ENCODE data around the gene SLC15A3.

SLC15A3 gene

DNA sequence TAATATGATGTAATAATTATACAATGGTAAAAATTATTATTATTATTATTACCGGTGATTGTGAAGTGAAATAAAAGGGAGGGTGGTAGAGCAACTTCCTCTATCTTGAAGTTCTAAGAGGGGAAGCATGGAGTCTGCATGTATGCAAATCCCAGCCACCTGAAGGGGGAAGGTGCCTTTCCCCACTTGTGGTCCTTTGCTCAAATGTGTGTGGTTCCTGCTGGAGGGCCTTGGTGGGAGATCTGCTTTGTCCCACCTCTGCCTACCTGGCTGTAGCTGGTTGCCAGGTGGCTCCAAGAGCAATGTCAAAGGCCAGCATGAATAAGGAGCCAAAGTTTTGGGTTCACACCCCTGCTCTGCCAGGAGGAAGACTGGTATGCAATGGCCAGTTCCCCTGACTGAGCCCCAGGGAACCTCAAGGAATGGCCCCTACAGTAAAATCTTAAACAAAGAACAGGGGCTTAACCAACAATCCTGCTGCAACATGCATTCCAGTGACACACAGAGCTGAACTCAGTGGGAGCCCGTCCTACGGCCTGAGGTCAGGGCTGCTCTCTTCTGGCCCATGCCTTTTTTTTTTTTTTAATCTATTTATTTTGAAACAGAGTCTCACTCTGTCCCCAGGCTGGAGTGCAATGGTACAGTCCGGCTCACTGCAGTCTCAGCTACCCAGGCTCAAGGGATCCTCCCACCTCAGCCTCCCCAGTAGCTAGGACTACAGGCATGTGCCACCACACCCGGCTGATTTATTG, 19.2 kb downstream of the SLC15A3 start:
- no peak for DNase-seq (ENCODE audit: low read depth)
- H3K4me3 ChIP-seq (ENCODE audit: low read depth, low read length), result no peak overlapping the region
- TF ChIP-seq, protein P1, sequence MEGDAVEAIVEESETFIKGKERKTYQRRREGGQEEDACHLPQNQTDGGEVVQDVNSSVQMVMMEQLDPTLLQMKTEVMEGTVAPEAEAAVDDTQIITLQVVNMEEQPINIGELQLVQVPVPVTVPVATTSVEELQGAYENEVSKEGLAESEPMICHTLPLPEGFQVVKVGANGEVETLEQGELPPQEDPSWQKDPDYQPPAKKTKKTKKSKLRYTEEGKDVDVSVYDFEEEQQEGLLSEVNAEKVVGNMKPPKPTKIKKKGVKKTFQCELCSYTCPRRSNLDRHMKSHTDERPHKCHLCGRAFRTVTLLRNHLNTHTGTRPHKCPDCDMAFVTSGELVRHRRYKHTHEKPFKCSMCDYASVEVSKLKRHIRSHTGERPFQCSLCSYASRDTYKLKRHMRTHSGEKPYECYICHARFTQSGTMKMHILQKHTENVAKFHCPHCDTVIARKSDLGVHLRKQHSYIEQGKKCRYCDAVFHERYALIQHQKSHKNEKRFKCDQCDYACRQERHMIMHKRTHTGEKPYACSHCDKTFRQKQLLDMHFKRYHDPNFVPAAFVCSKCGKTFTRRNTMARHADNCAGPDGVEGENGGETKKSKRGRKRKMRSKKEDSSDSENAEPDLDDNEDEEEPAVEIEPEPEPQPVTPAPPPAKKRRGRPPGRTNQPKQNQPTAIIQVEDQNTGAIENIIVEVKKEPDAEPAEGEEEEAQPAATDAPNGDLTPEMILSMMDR (IDR thresholded peaks at IDR 0.05; ENCODE audit: low read depth, low read length, missing control alignments), result no peak

DNA sequence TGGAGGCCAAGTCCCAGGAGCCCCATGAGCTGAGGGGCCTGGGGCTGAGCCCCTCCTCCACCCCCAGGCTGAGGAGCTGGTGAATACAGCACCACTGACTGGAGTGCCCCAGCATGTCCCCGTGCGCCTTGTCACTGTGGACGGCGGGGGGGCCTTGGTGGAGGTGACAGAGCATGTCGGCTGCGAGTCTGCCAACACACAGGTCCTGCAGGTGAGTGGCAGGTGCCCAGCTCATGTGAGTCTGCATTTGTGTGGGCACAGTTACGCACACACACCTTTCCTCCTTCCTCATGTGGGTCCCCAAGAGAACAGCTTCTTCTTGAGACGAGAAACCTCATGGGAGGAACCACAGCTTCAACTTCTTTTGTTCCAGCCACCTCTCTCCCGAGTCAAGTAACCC, 20.1 kb downstream of the SLC15A3 start:
- no peak overlapping the region for H3K4me3 ChIP-seq (ENCODE audit: low read depth, low read length)
- no peak for DNase-seq (ENCODE audit: low read depth)
- TF ChIP-seq, protein P1 (IDR thresholded peaks at IDR 0.05; ENCODE audit: low read depth, low read length, missing control alignments), result no peak

DNA sequence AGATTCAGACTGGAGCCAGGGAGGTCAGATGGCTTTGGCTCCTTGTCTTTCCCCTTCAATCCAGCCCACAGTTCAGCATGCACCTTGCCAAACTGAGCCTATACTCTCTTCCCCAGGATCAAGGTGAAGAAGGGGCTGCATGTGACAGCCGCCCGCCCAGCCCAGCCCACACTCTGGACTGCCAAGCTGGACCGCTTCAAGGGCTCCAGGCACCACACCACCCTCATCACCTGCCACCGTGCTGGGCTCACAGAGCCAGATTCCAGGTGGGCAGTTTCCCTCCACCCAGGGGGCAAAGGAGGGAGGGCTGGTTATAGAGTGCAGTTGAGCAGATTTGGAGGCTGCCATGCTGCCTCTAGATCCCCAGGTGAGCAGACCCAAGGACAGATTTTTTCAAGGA, 21.6 kb downstream of the SLC15A3 start:
- DNase-seq (ENCODE audit: low read depth), result no peak
- H3K4me3 ChIP-seq (ENCODE audit: low read depth, low read length), result no peak overlapping the region
- TF ChIP-seq, protein P1 (IDR thresholded peaks at IDR 0.05; ENCODE audit: low read depth, low read length, missing control alignments), result no peak

DNA sequence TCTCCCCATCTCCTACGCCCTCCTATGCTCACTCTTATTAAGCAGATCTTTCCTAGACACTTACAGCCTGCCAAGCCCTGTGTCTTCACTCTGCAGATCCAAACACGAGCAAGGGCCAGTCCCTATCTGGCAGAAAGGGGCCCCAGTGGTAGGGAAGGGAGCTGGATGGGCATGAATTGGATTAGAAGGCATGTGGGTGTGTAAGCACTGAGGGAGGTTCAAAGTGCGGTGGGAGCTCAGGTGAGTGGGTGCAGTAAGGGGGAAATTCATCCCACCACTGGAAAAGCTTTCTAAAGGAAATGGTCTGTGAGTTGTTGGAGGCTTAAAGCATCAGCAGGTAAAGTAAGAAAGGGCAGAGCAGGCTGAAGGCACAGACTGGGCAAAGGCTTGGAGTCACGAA, 22.2 kb downstream of the SLC15A3 start:
- no peak overlapping the region for H3K4me3 ChIP-seq (ENCODE audit: low read depth, low read length)
- DNase-seq (ENCODE audit: low read depth), result no peak
- TF ChIP-seq, protein P1 (IDR thresholded peaks at IDR 0.05; ENCODE audit: low read depth, low read length, missing control alignments), result no peak

DNA sequence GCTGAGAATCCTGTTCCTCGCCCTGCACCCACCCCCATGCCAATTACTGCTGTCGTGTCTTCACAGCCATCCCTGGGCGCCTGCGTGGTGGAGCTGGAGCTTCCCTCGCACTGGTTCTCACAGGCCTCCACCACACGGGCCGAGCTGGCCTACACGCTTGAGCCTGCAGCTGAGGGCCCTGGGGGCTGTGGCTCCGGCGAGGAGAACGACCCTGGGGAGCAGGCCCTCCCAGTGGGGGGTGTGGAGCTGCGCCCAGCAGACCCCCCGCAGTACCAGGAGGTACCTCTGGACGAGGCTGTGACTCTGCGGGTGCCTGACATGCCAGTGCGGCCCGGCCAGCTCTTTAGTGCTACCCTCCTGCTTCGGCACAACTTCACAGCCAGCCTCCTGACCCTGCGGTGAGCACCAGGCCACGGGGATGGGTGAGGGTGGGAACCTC, 23.4 kb downstream of the SLC15A3 start:
- no peak overlapping the region for H3K4me3 ChIP-seq (ENCODE audit: low read depth, low read length)
- no peak for DNase-seq (ENCODE audit: low read depth)
- TF ChIP-seq, protein P1 (IDR thresholded peaks at IDR 0.05; ENCODE audit: low read depth, low read length, missing control alignments), result no peak

DNA sequence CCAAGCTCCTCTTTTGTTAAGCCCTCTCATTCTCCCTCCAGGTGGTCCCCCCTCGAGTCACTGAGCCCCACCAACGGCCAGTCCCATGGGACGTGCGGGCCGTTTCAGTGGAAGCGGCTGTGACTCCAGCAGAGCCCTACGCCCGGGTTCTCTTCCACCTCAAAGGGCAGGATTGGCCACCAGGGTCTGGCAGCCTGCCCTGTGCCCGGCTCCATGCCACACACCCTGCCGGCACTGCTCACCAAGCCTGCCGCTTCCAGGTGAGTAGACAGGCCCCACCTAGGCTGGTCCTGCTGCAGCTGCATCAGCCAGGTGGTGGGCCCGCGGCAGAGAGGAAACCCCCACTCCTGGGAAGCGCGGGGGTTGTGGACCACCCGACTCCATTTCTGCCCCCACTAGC, 24.4 kb downstream of the SLC15A3 start:
- DNase-seq (ENCODE audit: low read depth), result no peak
- no peak overlapping the region for H3K4me3 ChIP-seq (ENCODE audit: low read depth, low read length)
- TF ChIP-seq, protein P1 (IDR thresholded peaks at IDR 0.05; ENCODE audit: low read depth, low read length, missing control alignments), result no peak

DNA sequence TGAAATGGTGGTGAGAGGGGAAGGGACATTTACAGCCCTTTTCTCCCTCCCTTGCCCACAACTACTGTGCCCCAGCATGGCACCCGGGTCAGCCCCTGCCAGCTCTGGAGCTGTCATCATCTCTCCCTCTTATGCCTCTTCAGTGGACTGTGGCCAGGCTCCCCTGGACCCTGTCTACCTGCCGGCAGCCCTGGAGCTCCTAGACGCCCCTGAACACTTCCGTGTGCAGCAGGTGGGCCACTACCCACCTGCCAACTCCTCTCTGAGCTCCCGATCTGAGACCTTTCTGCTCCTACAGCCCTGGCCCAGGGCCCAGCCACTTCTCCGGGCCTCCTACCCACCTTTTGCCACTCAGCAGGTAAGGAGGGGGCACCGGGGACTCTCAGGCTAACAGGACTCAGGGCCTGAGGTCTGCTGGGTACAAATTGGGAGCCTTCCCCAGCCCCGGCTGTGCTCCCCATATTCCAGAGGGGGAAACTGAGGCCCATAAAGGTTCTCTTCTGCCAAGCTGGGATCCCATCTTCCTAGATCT, 24.8 kb downstream of the SLC15A3 start:
- TF ChIP-seq, protein P1 (IDR thresholded peaks at IDR 0.05; ENCODE audit: low read depth, low read length, missing control alignments), result no peak
- H3K4me3 ChIP-seq (ENCODE audit: low read depth, low read length), result no peak overlapping the region
- DNase-seq (ENCODE audit: low read depth), result no peak

Data from GM12864 (cell line).